Esophagus squamous epithelium (tissue), 5 donors: ENCODE data around the gene PSORS1C1. TPM values are rescaled to one million over a fixed set of nuclear protein-coding genes. Genes with fewer than 3 reads are reported as not detected.

ENCODE experiments used
- DNase-seq: peaks from one replicate; lab custom pipeline; 2025; lab: John Stamatoyannopoulos, UW
- H3K27ac ChIP-seq, 4 donors: fragments of 200-600 bp; sonication (generic); one replicate each; pipeline ENCODE4 v1.5.1; 2016 to 2019; ENCODE audit warnings: mild to moderate bottlenecking in 1 of 4
- H3K27me3 ChIP-seq, 4 donors: fragments of 200-600 bp; sonication (generic); 1 replicate in 3 of 4; 2 replicates in 1 of 4; pipeline versions ENCODE4 v1.5.1 to v1.6.0; 2017 to 2021; ENCODE audit warnings: antibody characterized with exemption in 1 of 4
- H3K36me3 ChIP-seq, 3 donors: fragments of 200-600 bp; sonication (generic); one replicate each; pipeline ENCODE4 v1.5.1; 2016 to 2019
- H3K4me1 ChIP-seq, 3 donors: fragments of 200-600 bp; sonication (generic); one replicate each; pipeline ENCODE4 v1.5.1; 2017 to 2019
- H3K4me3 ChIP-seq, 4 donors: fragments of 200-600 bp; sonication (generic); 1 replicate in 3 of 4; 2 replicates in 1 of 4; pipeline ENCODE4 v1.5.1; 2016 to 2019; ENCODE audit warnings: mild to moderate bottlenecking in 2 of 4, moderate library complexity in 1 of 4
- H3K9me3 ChIP-seq, 3 donors: fragments of 200-600 bp; sonication (generic); one replicate each; pipeline ENCODE4 v1.5.1; 2016 to 2019
- POLR2A ChIP-seq, 4 donors: fragments of 450-650 bp; IDR thresholded peaks; one replicate each; pipeline ENCODE4 v1.6.1; 2017; ENCODE audit warnings: antibody characterized with exemption in 4 of 4, mild to moderate bottlenecking in 4 of 4, moderate library complexity in 3 of 4
- WGBS, 2 donors: methylation state at CpG; one replicate each; pipeline ENCODE4 v1.1.5; 2018; 5-methylcytosine and 5-hydroxymethylcytosine counted together
- intact Hi-C: fragments of 100-400 bp; cut with DNase I; formaldehyde crosslinking; loops from one replicate; pipeline ENCODE4 v1.15.0; 2022
- total RNA-seq, 4 donors: library from RNA; depleted of rRNA; stranded (reverse); fragments of >200 nt; gene quantifications; one replicate each; pipeline ENCODE4 v1.1.0, GENCODE V29; 2016
- TF ChIP-seq, protein P1 (sequence below), 6 experiments: fragments of 450-650 bp in 4 of 6; fragments of 200-600 bp in 2 of 6; sonication (generic) in 2 of 6; IDR thresholded peaks; one replicate each; pipeline ENCODE4 v1.5.1; 2016 to 2019; ENCODE audit warnings: antibody characterized with exemption in 6 of 6, mild to moderate bottlenecking in 4 of 6, moderate library complexity in 4 of 6
- donor health status: DM: yes; HTN: yes; CAD: no.

The PSORS1C1 gene
- total RNA-seq, 4 donors from 2014 or later = 0.06 to 2.7 (median 1.2) TPM

DNA sequence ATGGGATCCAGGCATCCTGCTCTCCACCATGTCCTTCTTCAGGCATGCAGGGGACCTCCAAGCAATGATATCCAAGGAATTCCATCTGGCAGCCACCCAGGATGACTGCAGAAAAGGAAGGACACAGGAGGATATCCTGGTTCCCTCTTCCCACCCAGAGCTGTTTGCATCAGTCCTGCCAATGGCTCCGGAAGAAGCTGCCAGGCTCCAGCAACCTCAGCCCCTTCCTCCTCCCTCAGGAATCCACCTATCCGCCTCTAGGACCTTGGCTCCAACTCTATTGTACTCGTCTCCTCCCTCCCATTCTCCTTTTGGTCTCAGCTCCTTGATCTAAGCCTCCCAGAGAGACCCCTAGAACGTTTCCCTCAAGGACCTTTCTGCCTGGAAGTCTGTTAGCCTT is 25.0 kb downstream of the PSORS1C1 start:
- H3K9me3 ChIP-seq = no peaks in the 10 kb centered on the region
- peaks cover 0 to 25% (median 0%) of the 10 kb centered on the region in 3 donors for H3K36me3 ChIP-seq
- DNase-seq = no peak
- WGBS, 2 donors = 21 to 27% methylated on average over 4 of the region's 4 CpGs
- H3K4me3 ChIP-seq = no peak overlapping the region
- no peak for TF ChIP-seq POLR2A (IDR thresholded peaks at IDR 0.05)
- TF ChIP-seq, protein P1, sequence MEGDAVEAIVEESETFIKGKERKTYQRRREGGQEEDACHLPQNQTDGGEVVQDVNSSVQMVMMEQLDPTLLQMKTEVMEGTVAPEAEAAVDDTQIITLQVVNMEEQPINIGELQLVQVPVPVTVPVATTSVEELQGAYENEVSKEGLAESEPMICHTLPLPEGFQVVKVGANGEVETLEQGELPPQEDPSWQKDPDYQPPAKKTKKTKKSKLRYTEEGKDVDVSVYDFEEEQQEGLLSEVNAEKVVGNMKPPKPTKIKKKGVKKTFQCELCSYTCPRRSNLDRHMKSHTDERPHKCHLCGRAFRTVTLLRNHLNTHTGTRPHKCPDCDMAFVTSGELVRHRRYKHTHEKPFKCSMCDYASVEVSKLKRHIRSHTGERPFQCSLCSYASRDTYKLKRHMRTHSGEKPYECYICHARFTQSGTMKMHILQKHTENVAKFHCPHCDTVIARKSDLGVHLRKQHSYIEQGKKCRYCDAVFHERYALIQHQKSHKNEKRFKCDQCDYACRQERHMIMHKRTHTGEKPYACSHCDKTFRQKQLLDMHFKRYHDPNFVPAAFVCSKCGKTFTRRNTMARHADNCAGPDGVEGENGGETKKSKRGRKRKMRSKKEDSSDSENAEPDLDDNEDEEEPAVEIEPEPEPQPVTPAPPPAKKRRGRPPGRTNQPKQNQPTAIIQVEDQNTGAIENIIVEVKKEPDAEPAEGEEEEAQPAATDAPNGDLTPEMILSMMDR (IDR thresholded peaks at IDR 0.05) = no peak
- no peaks in the 10 kb centered on the region for H3K27me3 ChIP-seq
- intact Hi-C loops = loop anchor here (5.0 kb wide), 2 partner anchors 53 to 228 kb away; no protein-coding TSS in a partner anchor
- H3K27ac ChIP-seq = no peak overlapping the region
- H3K4me1 ChIP-seq = peaks cover 4 to 42% (median 7%) of the 10 kb centered on the region in 3 donors

DNA sequence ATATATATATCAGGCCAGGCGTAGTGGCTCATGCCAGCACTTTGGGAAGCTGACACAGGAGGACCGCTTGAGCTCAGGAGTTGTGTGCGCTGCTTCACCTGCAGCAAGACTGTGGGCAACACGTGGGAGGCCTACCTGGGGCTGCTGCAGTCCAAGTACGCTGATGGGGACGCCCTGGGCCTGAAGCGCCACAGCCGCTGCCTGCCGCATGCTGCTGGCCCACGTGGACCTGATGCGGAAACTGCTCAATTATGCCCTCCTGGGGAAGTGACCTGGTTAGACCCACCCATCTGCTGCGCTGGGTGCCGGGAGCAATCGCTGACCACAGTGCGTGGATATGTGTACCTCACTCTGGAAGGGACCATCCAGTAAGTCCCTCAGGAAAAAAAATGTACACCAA is 26.0 kb downstream of the PSORS1C1 start:
- Histone ChIP-seq H3K4me3 (no peak overlapping the region), H3K27ac (no peak overlapping the region), H3K27me3 (no peaks in the 10 kb centered on the region), H3K36me3 (peaks cover 0 to 36% (median 0%) of the 10 kb centered on the region in 3 donors), H3K9me3 (no peaks in the 10 kb centered on the region), H3K4me1 (peaks cover 4 to 42% (median 7%) of the 10 kb centered on the region in 3 donors)
- WGBS, 2 donors = 87 to 95% methylated on average over 11 of the region's 15 CpGs
- no peak for DNase-seq
- no peak for TF ChIP-seq POLR2A (IDR thresholded peaks at IDR 0.05)
- TF ChIP-seq, protein P1 (IDR thresholded peaks at IDR 0.05) = no peak
- intact Hi-C loops = no loop called here

DNA sequence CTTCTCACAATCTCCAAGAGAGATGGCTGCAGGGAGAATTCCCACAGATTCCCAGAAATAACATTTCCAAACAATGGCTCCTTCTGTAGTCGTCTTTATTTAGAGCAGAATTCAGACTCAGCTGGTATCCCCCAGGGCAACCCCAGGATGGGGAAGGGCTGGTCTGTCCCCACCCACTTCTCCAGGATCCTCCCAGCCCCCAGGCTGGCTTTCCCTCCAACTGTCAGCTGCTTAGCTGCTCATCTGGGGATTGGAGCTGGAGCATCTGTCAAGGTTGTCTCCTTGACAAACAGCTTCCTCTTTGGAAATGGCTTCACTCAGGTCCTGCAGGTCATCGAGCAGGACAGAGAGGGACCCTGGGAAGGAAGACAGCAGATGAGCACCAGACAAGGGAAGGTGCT is 27.8 kb downstream of the PSORS1C1 start:
- intact Hi-C loops = no loop called here
- TF ChIP-seq, protein P1 (IDR thresholded peaks at IDR 0.05) = no peak
- TF ChIP-seq POLR2A (IDR thresholded peaks at IDR 0.05) = no peak
- WGBS, 2 donors = 7 to 51% methylated on average over 1 to 2 of the region's 2 CpGs
- no peak overlapping the region for H3K27ac ChIP-seq
- H3K9me3 ChIP-seq = no peaks in the 10 kb centered on the region
- no peak overlapping the region for H3K4me3 ChIP-seq
- H3K27me3 ChIP-seq = no peaks in the 10 kb centered on the region
- peaks cover 0 to 51% (median 0%) of the 10 kb centered on the region in 3 donors for H3K36me3 ChIP-seq
- peaks cover 2 to 39% (median 7%) of the 10 kb centered on the region in 3 donors for H3K4me1 ChIP-seq
- no peak for DNase-seq

DNA sequence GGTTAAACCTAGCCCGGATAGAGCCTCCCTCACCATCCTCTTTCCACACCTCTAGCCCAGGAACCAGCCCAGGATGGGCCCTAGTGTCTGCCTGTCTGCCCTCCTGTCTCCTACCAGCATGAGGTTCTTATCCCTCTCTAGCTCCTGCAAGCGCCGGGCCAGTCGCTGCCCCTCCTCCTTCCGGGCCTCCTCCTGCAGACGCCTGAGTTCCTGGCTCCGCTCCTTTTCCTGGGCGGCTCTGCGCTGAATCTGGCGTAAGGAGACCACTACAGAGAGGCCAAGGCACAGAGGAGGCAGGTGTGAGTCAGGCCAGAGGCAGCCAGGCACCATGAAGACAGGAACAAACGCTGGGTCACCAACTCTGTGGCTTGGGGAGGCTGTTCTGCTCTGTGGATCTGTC is 28.5 kb downstream of the PSORS1C1 start:
- DNase-seq = no peak
- Histone ChIP-seq H3K4me3 (no peak overlapping the region), H3K27me3 (no peaks in the 10 kb centered on the region), H3K9me3 (no peaks in the 10 kb centered on the region), H3K36me3 (peaks cover 0 to 54% (median 0%) of the 10 kb centered on the region in 3 donors), H3K4me1 (peaks cover 0 to 31% (median 0%) of the 10 kb centered on the region in 3 donors), H3K27ac (no peak overlapping the region)
- TF ChIP-seq, protein P1 (IDR thresholded peaks at IDR 0.05) = no peak
- TF ChIP-seq POLR2A (IDR thresholded peaks at IDR 0.05) = no peak
- intact Hi-C loops = no loop called here
- WGBS, 2 donors = 13 to 40% methylated on average over 1 to 2 of the region's 11 CpGs

DNA sequence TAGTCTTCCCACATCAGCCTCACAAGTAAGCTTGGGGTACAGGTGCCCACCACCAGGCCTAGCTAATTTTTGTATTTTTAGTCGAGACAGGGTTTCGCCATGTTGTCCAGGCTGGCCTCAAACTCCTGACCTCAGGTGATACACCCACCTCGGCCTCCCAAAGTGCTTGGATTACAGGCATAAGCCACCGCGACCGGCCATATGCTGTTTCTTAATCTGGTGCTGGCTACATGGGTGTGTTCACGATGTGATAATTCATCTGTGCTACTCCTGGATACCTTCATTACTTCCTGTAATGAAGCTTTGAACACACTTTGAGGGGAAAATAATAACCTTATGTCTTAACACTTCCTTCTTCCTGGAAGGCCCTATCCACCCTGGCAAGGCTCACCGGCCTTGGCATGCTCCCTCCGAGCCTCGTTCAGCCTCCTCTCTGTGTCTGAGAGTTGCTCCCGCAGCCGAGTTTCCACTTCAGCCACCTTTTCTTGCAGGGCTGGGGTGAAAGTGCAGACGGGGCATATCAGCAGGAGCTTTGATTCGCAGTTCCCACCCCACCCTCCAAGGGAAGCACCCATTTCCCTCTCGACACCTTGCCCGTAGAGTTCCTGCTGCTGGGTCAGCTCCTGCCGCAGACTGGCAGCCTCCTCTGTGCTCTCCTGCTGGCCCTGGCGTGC is 29.8 kb downstream of the PSORS1C1 start:
- Histone ChIP-seq H3K27me3 (no peaks in the 10 kb centered on the region), H3K36me3 (peaks cover 0 to 64% (median 0%) of the 10 kb centered on the region in 3 donors), H3K27ac (no peak overlapping the region), H3K9me3 (no peaks in the 10 kb centered on the region), H3K4me1 (peaks cover 0 to 19% (median 0%) of the 10 kb centered on the region in 3 donors), H3K4me3 (no peak overlapping the region)
- WGBS, 2 donors = 68 to 86% methylated on average over 11 to 18 of the region's 18 CpGs
- TF ChIP-seq, protein P1 (IDR thresholded peaks at IDR 0.05) = no peak
- TF ChIP-seq POLR2A (IDR thresholded peaks at IDR 0.05) = no peak
- intact Hi-C loops = no loop called here
- DNase-seq = no peak
